G401.6 (cell line): ENCODE results near the gene ZNF609.

Source experiments
- FAIRE-seq: peaks from 2 replicates; lab custom pipeline; 2012; peaks lifted over from hg19 to GRCh38; lab: Jason Lieb, UNC

ZNF609 gene

GRCh38 chr15:64544450-64544849 is 84.1 kb downstream of the ZNF609 start:
- no peak for FAIRE-seq

- FAIRE-seq = no peak
Measured at GRCh38 chr15:64547275-64547674, 86.9 kb downstream of the ZNF609 start.

GRCh38 chr15:64548235-64548634 is 87.9 kb downstream of the ZNF609 start:
- no peak for FAIRE-seq

GRCh38 chr15:64549860-64550259 is 89.5 kb downstream of the ZNF609 start:
- FAIRE-seq = no peak

GRCh38 chr15:64552281-64552948 is 92.0 kb downstream of the ZNF609 start:
- no peak for FAIRE-seq

GRCh38 chr15:64558460-64559179 is 98.2 kb downstream of the ZNF609 start:
- no peak for FAIRE-seq

- no peak for FAIRE-seq
Measured at GRCh38 chr15:64559243-64559642, 98.9 kb downstream of the ZNF609 start.

- FAIRE-seq = no peak
Measured at GRCh38 chr15:64560501-64560900, 100.1 kb downstream of the ZNF609 start.

- no peak for FAIRE-seq
Measured at GRCh38 chr15:64560998-64561397, 100.6 kb downstream of the ZNF609 start.

GRCh38 chr15:64562003-64562640 is 101.7 kb downstream of the ZNF609 start:
- FAIRE-seq = no peak

- no peak for FAIRE-seq
Measured at GRCh38 chr15:64566102-64566501, 105.7 kb downstream of the ZNF609 start.

GRCh38 chr15:64566629-64567427 is 106.5 kb downstream of the ZNF609 start:
- FAIRE-seq = no peak

- no peak for FAIRE-seq
Measured at GRCh38 chr15:64568765-64569164, 108.4 kb downstream of the ZNF609 start.

GRCh38 chr15:64571857-64572291 is 111.5 kb downstream of the ZNF609 start:
- FAIRE-seq = no peak

- no peak for FAIRE-seq
Measured at GRCh38 chr15:64572856-64573255, 112.5 kb downstream of the ZNF609 start.

GRCh38 chr15:64574301-64575017 is 114.1 kb downstream of the ZNF609 start:
- FAIRE-seq = no peak

- FAIRE-seq = no peak
Measured at GRCh38 chr15:64580696-64581407, 120.5 kb downstream of the ZNF609 start.

GRCh38 chr15:64581408-64581761 is 121.0 kb downstream of the ZNF609 start:
- FAIRE-seq = no peak

GRCh38 chr15:64582202-64582601 is 121.8 kb downstream of the ZNF609 start:
- FAIRE-seq = no peak

GRCh38 chr15:64583519-64583918 is 123.1 kb downstream of the ZNF609 start:
- no peak for FAIRE-seq

GRCh38 chr15:64583983-64584382 is 123.6 kb downstream of the ZNF609 start:
- no peak for FAIRE-seq
